Fibroblast of skin of scalp (primary cell): ENCODE measurements around the gene APOL4.

Experiments
- DNase-seq: peaks from one replicate; pipeline ENCODE4 v3.0.0-alpha.2; 2013

APOL4 gene

DNA sequence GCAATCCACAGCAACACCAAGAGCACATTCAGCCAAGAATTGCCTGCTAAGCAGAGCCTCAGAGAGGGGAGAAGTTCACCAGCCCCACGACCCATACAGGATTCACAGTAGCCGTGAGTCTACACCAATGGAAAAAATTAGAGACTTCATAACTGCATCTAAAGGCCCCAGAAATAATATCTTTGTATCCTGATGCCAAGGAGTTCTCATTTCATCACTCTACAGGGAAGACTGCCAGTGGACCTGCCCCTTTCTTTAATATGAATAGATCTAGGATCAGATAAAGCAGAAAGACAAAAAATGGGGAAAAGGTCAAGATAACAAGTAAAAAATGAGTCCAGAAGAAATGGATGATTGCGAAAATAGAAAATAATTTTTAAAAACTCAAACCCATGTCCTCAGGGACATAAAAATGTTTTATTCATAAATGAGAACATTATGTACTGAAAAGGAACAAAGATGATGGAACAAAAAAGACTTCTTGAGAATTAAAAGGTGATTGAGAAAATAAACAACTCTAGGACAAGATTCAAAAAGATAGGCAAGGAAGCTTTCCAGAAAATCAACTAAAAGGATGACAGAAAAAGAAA, 50.5 kb downstream of the APOL4 start:
- DNase-seq, result no peak

DNA sequence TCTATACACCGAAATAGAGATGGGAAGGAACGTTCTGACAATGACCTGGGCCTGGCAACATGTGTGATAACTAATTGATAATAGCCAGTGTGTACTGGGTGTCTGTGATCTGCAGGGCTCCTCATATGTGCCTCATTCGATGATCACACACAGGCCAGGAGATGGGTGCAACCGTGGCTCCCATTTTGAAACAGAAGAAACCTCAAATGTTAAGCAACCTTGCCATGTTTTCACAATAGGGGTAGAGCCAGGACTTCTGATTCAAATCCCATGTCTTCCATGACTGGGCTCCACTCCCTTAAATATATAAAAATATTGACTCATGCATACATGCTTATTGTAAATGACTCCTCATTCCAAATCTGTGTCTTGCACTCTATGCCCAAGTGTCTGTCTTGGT, 52.2 kb downstream of the APOL4 start:
- no peak for DNase-seq

DNA sequence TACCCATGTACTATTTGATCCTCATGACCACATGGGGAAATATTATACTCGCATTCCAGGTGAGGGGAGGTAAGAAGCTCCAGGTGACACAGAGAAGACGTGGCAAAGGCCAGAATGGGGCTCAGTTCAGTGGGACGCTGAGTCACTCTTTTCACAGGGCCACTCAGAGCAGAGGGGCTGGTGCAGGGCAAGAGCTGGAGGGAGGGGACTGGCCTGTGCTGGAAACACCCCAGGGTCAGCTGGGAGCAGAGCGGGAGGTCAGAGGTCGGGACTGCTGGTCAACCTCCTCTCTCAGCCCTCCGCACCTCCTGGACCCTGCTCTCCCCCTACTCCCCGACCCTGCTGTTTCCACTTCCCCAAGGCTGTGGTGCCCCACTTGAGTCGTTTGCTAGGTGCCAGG, 53.2 kb downstream of the APOL4 start:
- DNase-seq, result no peak

DNA sequence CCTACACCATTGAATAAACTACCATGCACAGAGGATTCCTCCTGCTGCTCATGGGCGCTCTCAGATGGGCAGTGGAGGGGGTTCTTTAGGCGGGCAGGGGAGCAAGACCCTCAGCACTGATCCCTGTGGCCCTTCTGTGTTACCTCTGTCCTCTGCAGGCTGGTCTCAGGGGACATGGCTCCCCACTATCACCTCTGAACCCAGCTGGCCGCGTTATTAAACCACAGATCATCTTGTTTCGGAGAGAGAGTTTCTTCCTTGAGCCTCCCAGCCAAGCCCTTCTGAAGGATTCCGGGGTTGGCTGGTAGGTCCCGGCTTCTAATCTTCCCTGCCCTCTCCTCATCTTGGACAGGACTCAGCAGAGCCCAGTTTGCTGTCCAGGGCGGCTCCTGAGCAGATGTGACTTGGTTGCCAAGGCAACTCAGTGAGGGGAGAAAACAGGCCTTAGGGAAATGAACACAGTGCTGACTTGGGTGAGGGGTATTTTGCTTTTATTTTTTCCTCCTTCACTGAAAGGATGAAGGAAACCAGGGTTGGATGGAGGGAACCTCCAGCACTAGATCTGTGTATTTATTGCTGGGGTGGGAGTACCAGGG, 54.3 kb downstream of the APOL4 start:
- no peak for DNase-seq

DNA sequence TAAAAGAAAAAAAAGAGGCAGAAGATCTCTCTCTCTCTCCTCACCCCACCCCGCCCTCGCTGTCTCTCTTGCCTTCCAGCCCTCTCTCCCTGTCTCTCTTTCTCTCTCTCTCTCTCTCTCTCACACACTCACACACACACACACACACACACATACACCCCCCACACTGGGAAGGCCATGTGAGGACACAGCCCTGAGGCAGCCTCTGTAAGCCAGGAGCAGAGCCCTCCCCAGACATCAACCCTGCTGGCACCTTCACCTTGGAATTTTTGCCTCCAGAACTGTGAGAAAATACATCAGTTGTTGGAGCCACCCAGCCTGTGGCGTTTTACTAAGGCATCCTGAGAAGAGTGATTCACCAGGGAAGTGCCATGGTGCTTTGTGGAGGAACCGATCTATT, 55.7 kb downstream of the APOL4 start:
- no peak for DNase-seq

DNA sequence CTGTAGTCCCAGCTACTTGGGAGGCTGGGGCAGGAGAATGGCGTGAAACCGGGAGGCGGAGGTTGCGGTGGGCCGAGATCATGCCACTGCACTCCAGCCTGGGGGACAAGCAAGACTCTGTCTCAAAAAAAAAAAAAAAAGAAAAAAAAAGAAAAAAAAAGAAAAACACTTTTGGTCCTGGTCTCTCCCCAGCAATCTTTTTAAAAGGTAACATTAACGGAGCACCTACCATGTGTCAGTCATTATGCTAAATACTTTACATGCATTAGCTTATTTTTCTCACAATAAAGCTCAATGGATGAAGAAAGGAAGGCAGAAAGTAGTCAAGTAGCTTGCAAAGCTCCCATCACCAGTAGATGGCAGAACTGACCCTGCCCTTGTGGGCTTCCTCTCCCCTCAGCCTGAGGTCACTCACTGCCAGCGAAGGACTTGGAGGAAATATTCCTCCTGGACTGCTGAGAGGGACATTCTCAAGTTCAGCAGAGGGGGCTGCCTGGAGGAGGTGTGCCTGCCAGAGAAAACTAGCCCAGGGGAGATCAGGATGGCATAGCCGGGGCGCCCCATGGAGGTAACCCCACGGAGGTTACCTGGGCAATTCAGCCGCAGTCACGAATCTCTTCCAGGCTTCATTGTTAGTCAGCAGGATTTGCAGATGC, 56.6 kb downstream of the APOL4 start:
- peak; percentile 79 for DNase-seq

DNA sequence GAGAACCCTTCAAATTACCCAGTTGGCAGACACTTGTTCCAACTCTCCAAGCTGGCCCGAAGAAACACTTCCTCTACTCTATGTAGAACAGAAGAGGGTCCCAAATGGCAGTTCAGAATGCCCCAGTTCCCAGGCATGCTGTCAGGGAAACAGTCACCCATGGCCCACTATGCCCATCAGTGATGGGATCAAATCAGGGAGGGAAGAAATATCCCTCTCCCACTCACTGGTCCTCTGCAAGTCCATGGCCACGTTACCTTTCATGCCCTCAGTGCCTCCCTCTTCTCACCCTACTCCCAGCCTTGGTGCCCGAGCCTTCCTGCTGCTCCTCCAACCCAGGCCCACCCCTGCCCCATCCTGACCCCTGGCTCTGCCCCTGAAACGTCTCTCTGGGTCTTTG, 57.7 kb downstream of the APOL4 start:
- no peak for DNase-seq

DNA sequence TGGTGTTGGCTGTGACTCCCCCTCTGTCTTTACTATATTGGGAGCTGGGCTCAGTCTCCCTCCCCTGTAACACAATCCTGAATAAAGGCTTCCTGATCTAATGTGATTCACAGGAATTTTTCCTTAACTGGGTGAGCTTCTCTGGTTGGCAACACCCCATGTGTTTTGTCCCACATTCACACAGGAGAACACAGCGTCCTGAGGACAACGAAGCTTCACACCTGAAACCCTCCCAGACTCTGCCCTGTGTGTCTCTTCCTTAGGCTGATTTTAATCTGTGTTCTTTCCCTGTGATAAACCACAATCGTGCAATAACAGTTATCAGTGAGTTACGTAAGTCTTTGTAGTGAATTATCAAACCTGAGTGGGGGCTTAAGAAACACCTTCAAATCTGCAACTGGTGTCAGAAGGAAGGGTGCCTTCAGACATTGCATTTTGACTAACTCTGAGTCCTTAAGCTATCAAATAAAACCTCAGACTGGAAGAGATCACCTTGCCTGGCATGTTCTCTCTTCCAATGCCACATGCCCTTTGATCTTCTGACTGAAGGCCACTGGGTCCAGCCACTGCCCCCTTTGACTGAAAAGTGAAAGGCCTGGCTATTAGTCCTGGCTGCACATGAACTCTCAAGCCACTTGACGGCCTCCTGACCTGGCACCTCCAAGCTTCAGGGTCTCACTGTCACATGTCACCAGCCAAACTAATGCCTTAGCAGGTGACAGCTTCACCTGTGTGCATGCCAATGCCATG, 58.4 kb downstream of the APOL4 start:
- DNase-seq, result no peak

DNA sequence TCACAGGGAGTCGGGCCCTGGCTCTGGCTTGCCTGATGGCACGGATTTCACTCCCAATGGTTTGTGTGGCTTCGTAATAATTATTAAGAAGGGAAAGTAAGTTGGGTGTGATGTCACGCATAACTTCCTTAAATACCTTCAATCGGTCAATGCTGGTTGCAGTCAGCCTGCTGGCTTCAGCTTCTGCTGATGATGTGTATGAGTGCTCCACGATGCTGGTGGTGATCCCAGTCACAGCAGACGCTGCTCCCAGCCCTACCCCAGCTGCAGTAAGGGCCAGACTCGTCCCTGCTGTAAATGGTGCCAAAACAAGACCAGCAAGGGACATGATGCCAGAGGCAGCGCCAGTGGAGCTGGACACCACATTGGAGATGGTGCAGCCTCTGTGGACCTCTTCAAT, 60.1 kb downstream of the APOL4 start:
- DNase-seq, result no peak
